ENCODE data around the gene HAGH.

The HAGH gene

GRCh38 chr16:1765826-1766225, 60.8 kb downstream of the HAGH start (continued):
- no peak for TF ChIP-seq ZSCAN5A (tag by site-specific recombination; IDR thresholded peaks at IDR 0.05)

GRCh38 chr16:1764971-1765370, 61.7 kb downstream of the HAGH start:
- POLR2A ChIA-PET = interaction anchor here (0.8 to 1.4 kb wide), 2 partner anchors 18 to 200 kb away, joined by 4 to 6 read pairs; partner anchors contain the start of genes NUBP2, RPS2 and SPSB3

DNA sequence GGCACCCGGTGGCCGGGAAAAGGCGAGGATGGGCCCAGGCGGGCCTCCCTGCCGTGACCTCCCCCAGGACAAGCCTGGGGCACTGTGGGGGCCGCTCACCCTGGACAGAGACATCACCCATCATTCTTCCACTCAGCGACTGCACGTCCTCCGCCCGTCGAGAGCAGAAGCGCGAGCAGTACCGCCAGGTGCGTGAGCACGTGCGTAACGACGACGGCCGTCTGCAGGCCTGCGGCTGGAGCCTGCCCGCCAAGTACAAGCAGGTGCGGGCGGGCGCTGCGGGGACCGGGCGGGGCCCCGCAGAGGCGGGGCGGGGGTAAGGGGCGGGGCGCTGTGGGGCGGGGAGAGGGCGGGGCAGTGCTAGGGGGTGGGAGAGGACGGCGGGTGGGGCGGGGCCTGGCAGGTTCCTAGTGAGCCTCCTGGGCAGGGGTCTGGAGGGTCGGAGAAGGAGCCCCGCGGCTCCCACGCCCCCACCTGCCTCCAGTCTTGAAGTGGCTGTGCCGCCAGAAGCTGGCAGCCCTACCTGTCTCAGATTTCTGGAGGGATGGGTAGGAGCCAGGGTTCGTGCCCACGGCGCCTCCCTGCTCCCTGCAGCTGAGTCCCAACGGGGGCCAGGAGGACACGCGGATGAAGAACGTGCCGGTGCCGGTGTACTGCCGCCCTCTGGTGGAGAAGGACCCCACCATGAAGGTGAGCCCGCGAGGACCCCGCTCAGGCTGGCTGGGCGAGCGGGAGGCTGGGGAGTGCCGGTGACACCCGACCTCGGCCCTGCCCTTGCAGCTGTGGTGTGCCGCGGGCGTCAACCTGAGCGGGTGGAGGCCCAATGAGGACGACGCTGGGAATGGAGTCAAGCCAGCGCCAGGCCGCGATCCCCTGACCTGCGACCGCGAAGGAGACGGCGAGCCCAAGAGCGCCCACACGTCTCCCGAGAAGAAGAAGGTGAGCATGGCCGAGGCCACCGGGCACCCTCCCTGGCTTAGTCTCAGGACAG, 62.8 kb downstream of the HAGH start:
- Histone ChIP-seq H3K4me3 (ENCODE audit: low read depth, low read length) (no peak overlapping the region), H3K36me3 (ENCODE audit: control insufficient read depth in 2 of 2, insufficient read depth in 1 of 2, low read length in 2 of 2) (peaks cover 0 to 93% of the 10 kb centered on the region in 2 experiments; a peak in 1 of 3 replicates), H3K9me3 (ENCODE audit: control insufficient read depth, insufficient read depth, low read depth, low read length) (no peaks in the 10 kb centered on the region), H3K4me1 (ENCODE audit: control insufficient read depth, insufficient read depth, low read length) (no peaks in the 10 kb centered on the region), H3K27ac (ENCODE audit: extremely low read depth, low read depth, low read length) (no peak overlapping the region)
- CTCF ChIA-PET = interaction anchor here (0.6 to 0.9 kb wide), 3 partner anchors 10 to 60 kb away, joined by 4 to 9 read pairs (median 5); no protein-coding TSS in a partner anchor
- POLR2A ChIA-PET = interaction anchor here (1.4 kb wide), 1 partner anchor 19 kb away, joined by 6 read pairs; the partner anchor contains the start of genes NUBP2 and SPSB3
- no peak for TF ChIP-seq HOXA7 (CRISPR knock-in tag; IDR thresholded peaks at IDR 0.05; ENCODE audit: borderline replicate concordance)
- no peak for TF ChIP-seq ZNF768 (tag by site-specific recombination; IDR thresholded peaks at IDR 0.05)
- TF ChIP-seq ZNF776 (tag by site-specific recombination; IDR thresholded peaks at IDR 0.05; ENCODE audit: borderline replicate concordance) = no peak
- TF ChIP-seq ZNF501 (tag by site-specific recombination; IDR thresholded peaks at IDR 0.05) = no peak
- no peak for TF ChIP-seq ZIC2 (tag by site-specific recombination; IDR thresholded peaks at IDR 0.05)
- TF ChIP-seq, protein P1, sequence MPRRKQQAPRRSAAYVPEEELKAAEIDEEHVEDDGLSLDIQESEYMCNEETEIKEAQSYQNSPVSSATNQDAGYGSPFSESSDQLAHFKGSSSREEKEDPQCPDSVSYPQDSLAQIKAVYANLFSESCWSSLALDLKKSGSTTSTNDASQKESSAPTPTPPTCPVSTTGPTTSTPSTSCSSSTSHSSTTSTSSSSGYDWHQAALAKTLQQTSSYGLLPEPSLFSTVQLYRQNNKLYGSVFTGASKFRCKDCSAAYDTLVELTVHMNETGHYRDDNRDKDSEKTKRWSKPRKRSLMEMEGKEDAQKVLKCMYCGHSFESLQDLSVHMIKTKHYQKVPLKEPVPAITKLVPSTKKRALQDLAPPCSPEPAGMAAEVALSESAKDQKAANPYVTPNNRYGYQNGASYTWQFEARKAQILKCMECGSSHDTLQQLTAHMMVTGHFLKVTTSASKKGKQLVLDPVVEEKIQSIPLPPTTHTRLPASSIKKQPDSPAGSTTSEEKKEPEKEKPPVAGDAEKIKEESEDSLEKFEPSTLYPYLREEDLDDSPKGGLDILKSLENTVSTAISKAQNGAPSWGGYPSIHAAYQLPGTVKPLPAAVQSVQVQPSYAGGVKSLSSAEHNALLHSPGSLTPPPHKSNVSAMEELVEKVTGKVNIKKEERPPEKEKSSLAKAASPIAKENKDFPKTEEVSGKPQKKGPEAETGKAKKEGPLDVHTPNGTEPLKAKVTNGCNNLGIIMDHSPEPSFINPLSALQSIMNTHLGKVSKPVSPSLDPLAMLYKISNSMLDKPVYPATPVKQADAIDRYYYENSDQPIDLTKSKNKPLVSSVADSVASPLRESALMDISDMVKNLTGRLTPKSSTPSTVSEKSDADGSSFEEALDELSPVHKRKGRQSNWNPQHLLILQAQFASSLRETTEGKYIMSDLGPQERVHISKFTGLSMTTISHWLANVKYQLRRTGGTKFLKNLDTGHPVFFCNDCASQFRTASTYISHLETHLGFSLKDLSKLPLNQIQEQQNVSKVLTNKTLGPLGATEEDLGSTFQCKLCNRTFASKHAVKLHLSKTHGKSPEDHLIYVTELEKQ (tag by site-specific recombination; IDR thresholded peaks at IDR 0.05; ENCODE audit: borderline replicate concordance) = no peak
- TF ChIP-seq ZNF350 (tag by site-specific recombination; IDR thresholded peaks at IDR 0.05) = no peak
- no peak for TF ChIP-seq ZNF48 (tag by site-specific recombination; IDR thresholded peaks at IDR 0.05)
- TF ChIP-seq, protein P2, sequence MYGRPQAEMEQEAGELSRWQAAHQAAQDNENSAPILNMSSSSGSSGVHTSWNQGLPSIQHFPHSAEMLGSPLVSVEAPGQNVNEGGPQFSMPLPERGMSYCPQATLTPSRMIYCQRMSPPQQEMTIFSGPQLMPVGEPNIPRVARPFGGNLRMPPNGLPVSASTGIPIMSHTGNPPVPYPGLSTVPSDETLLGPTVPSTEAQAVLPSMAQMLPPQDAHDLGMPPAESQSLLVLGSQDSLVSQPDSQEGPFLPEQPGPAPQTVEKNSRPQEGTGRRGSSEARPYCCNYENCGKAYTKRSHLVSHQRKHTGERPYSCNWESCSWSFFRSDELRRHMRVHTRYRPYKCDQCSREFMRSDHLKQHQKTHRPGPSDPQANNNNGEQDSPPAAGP (tag by site-specific recombination; IDR thresholded peaks at IDR 0.05) = 0 out of 2 replicates have a peak, but pooled peaks have one; percentile 20
- no peak for TF ChIP-seq PRDM6 (tag by site-specific recombination; IDR thresholded peaks at IDR 0.05)
- TF ChIP-seq FEZF1 (tag by site-specific recombination; IDR thresholded peaks at IDR 0.05) = no peak
- TF ChIP-seq OVOL3 (tag by site-specific recombination; IDR thresholded peaks at IDR 0.05) = no peak
- TF ChIP-seq YY1 (tag by site-specific recombination; IDR thresholded peaks at IDR 0.05) = no peak
- TF ChIP-seq ZNF248 (tag by site-specific recombination; IDR thresholded peaks at IDR 0.05) = no peak
- TF ChIP-seq ZNF24 (tag by site-specific recombination; IDR thresholded peaks at IDR 0.05) = no peak
- TF ChIP-seq ZNF76 (tag by site-specific recombination; IDR thresholded peaks at IDR 0.05; ENCODE audit: borderline replicate concordance, low read depth) = no peak
- peak; percentile 51; the same call in 1 of the 2 replicates for TF ChIP-seq KLF8 (tag by site-specific recombination; IDR thresholded peaks at IDR 0.05)

More at GRCh38 chr16:1764971-1765370, 61.7 kb downstream of the HAGH start:
- peak; percentile 19; the same call in 1 of the 2 replicates for TF ChIP-seq KLF9 (tag by site-specific recombination; IDR thresholded peaks at IDR 0.05; ENCODE audit: low read depth)
- no peak for TF ChIP-seq GLI4 (tag by site-specific recombination; IDR thresholded peaks at IDR 0.05)
- Histone ChIP-seq H3K9me3 (ENCODE audit: control insufficient read depth, insufficient read depth, low read depth, low read length) (no peaks in the 10 kb centered on the region), H3K27ac (ENCODE audit: extremely low read depth, low read depth, low read length) (no peak overlapping the region), H3K4me1 (ENCODE audit: control insufficient read depth, insufficient read depth, low read length) (peaks cover 2% of the 10 kb centered on the region; the same call in 1 of the 2 replicates), H3K36me3 (ENCODE audit: control insufficient read depth in 2 of 2, insufficient read depth in 1 of 2, low read length in 2 of 2) (peaks cover 0 to 94% of the 10 kb centered on the region in 2 experiments; a peak in 1 of 3 replicates), H3K4me3 (ENCODE audit: low read depth, low read length) (no peak overlapping the region)
- CTCF ChIA-PET = interaction anchor here (0.6 kb wide), 1 partner anchor 155 kb away, joined by 3 read pairs; no protein-coding TSS in a partner anchor

Data from HEK293 (cell line).